Natural killer cell (primary cell): ENCODE results near the gene DTNBP1. TPM values are rescaled to one million over a fixed set of nuclear protein-coding genes. Genes with fewer than 3 reads are reported as not detected.

Experiments
- ATAC-seq, 3 donors: fragments of 150-1000 bp in 2 of 3; fragments of 200-7000 bp in 1 of 3; cut with Tn5 transposase; 1 replicate in 1 of 3; 2 replicates in 2 of 3; pipeline ENCODE4 v1.10.0; 2021; ENCODE audit warnings: mild to moderate bottlenecking in 2 of 3, moderate library complexity in 2 of 3
- DNase-seq, 2 donors: peaks; one replicate each; pipeline versions ENCODE4 v3.0.0 to v3.0.0-alpha.2; 2013 to 2021; ENCODE audit warnings: mixed read lengths in 1 of 2
- H3K27ac ChIP-seq: one replicate; pipeline ENCODE4 v1.5.1; 2013; ENCODE audit warnings: mild to moderate bottlenecking, low read length
- H3K27me3 ChIP-seq: one replicate; pipeline ENCODE4 v1.6.1; 2013; ENCODE audit warnings: low read length; ENCODE audit not compliant: control insufficient read depth, insufficient read depth
- H3K36me3 ChIP-seq: one replicate; pipeline ENCODE4 v1.6.1; 2013; ENCODE audit warnings: low read length; ENCODE audit not compliant: control insufficient read depth, insufficient read depth
- H3K4me1 ChIP-seq: one replicate; pipeline ENCODE4 v1.6.1; 2013; ENCODE audit warnings: low read length; ENCODE audit not compliant: control insufficient read depth, insufficient read depth
- H3K4me3 ChIP-seq: one replicate; pipeline ENCODE4 v1.5.1; 2013; ENCODE audit warnings: low read length
- H3K9me3 ChIP-seq: one replicate; pipeline ENCODE4 v1.6.1; 2013; ENCODE audit warnings: low read length; ENCODE audit not compliant: control insufficient read depth, insufficient read depth
- H3K27ac Mint-ChIP-seq, 2 donors: one replicate each; pipeline ENCODE4 v1.8.0; 2022; ENCODE audit warnings: mild to moderate bottlenecking in 2 of 2, mixed read lengths in 2 of 2, moderate library complexity in 1 of 2
- H3K27me3 Mint-ChIP-seq, 2 donors: one replicate each; pipeline ENCODE4 v1.8.0; 2022; ENCODE audit warnings: low read depth in 2 of 2, mixed read lengths in 2 of 2
- H3K36me3 Mint-ChIP-seq: one replicate; pipeline ENCODE4 v1.8.0; 2022; ENCODE audit warnings: mixed read lengths
- H3K4me1 Mint-ChIP-seq, 2 donors: one replicate each; pipeline ENCODE4 v1.8.0; 2022; ENCODE audit warnings: mixed read lengths in 2 of 2
- H3K4me3 Mint-ChIP-seq: one replicate; pipeline ENCODE4 v1.8.0; 2022; ENCODE audit warnings: mild to moderate bottlenecking, moderate library complexity, mixed read lengths
- H3K9me3 Mint-ChIP-seq, 2 donors: one replicate each; pipeline ENCODE4 v1.8.0; 2022; ENCODE audit warnings: mixed read lengths in 2 of 2
- CTCF ChIP-seq: fragments of 200-600 bp; IDR thresholded peaks from one replicate; pipeline ENCODE4 v1.8.0; 2022; ENCODE audit warnings: antibody characterized with exemption
- WGBS: methylation state at CpG from one replicate; pipeline ENCODE4 v1.1.7; 2013; ENCODE audit warnings: missing lambda C conversion rate; ENCODE audit not compliant: insufficient coverage; 5-methylcytosine and 5-hydroxymethylcytosine counted together
- intact Hi-C: fragments of 100-400 bp; cut with micrococcal nuclease; formaldehyde crosslinking; loops from one replicate; pipeline ENCODE4 v1.14.2; 2022
- total RNA-seq, 4 donors: library from RNA; stranded (reverse); fragments of 120-200 nt in 1 of 4; gene quantifications; one replicate each; pipeline versions ENCODE4 v1.2.3 to v1.2.4, GENCODE V29; 2013 to 2022

Gene DTNBP1
- total RNA-seq, 3 donors from 2014 or later (not counting 1 experiment from before 2014, with no cell fraction given), result 31.6 to 42.2 (median 38.4) TPM

DNA sequence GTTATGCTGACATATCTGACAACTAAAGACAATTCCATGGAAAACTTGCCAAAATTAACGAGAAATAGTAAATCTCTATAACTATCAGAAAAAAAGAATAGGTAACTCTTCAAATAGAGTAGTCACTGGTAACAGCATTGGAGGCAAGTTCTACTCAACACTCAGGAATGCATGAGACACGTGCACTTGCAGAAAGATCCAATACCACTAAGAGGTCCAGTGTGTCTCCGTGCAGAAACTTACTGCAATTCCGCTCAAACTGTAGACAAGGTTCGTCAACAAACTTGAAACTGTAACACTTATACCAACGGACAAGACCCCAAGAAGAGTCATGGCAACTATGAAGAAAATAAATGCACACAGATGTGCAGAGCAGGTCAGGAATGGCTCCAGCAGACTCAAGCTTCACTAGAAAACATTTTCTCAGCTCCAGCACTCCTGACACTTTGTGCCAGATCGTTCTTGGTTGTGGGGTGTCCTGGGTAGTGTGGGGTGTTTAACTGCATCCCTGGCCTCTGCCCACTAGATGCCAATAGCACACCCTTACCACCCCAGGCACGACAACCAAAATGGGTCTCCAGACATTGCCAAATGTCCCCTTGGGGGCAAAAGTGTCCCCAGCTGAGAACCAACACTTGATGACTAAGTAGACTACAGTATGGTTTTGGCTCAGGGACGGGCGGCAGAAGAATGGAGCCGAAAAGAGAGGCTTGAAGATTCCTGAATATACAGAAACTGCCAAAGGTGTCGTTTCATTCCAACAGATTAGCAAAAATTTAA, 134.8 kb downstream of the DTNBP1 start:
- Histone ChIP-seq H3K27me3 (no peaks in the 10 kb centered on the region), H3K9me3 (no peaks in the 10 kb centered on the region), H3K4me3 (no peak overlapping the region), H3K36me3 (peaks cover 42% of the 10 kb centered on the region), H3K4me1 (peaks cover under 1% of the 10 kb centered on the region), H3K27ac (no peak overlapping the region)
- no peak for DNase-seq
- ATAC-seq, result no peak
- TF ChIP-seq CTCF, result no peak
- WGBS, result 94% methylated on average over 11 of the region's 12 CpGs
- H3K4me3 Mint-ChIP-seq, result no peak overlapping the region
- H3K27me3 Mint-ChIP-seq, result no peaks in the 10 kb centered on the region
- peaks cover 9% of the 10 kb centered on the region for H3K36me3 Mint-ChIP-seq
- H3K4me1 Mint-ChIP-seq, result peaks cover 26 to 38% of the 10 kb centered on the region in 2 donors
- intact Hi-C loops, result no loop called here
- peak overlapping the region in 1 of 2 donors; percentile 12 for H3K27ac Mint-ChIP-seq
- H3K9me3 Mint-ChIP-seq, result no peaks in the 10 kb centered on the region

GRCh38 chr6:15526212-15526701, 136.6 kb downstream of the DTNBP1 start:
- peak overlapping the region in 1 of 2 donors; percentile 12 for H3K27ac Mint-ChIP-seq
- Histone ChIP-seq H3K4me1 (peaks cover 15% of the 10 kb centered on the region), H3K27me3 (no peaks in the 10 kb centered on the region), H3K36me3 (peaks cover 51% of the 10 kb centered on the region), H3K4me3 (no peak overlapping the region), H3K27ac (no peak overlapping the region), H3K9me3 (no peaks in the 10 kb centered on the region)
- 87% methylated on average over 13 of the region's 13 CpGs for WGBS
- H3K36me3 Mint-ChIP-seq, result peaks cover 8% of the 10 kb centered on the region
- H3K4me1 Mint-ChIP-seq, result peaks cover 42 to 55% of the 10 kb centered on the region in 2 donors
- H3K4me3 Mint-ChIP-seq, result no peak overlapping the region
- TF ChIP-seq CTCF, result no peak
- ATAC-seq, result no peak
- no peak for DNase-seq
- H3K9me3 Mint-ChIP-seq, result no peaks in the 10 kb centered on the region
- intact Hi-C loops, result no loop called here
- no peaks in the 10 kb centered on the region for H3K27me3 Mint-ChIP-seq

- Histone ChIP-seq H3K4me3 (no peak overlapping the region), H3K4me1 (peaks cover 16% of the 10 kb centered on the region), H3K27ac (no peak overlapping the region), H3K36me3 (peaks cover 49% of the 10 kb centered on the region), H3K27me3 (no peaks in the 10 kb centered on the region), H3K9me3 (no peaks in the 10 kb centered on the region)
- Mint-ChIP-seq H3K4me1 (peaks cover 51 to 66% of the 10 kb centered on the region in 2 donors), H3K36me3 (peaks cover 8% of the 10 kb centered on the region), H3K9me3 (no peaks in the 10 kb centered on the region), H3K27me3 (no peaks in the 10 kb centered on the region), H3K27ac (peak overlapping the region; percentile 4 to 12), H3K4me3 (no peak overlapping the region)
- WGBS, result 92% methylated on average over 14 of the region's 14 CpGs
- no peak for ATAC-seq
- DNase-seq, result no peak
- intact Hi-C loops, result no loop called here
- TF ChIP-seq CTCF, result no peak
Observed at GRCh38 chr6:15524861-15525401, 137.9 kb downstream of the DTNBP1 start.
